Activated CD8-positive, alpha-beta memory T cell treated with anti-CD3 and anti-CD28 coated beads for 36 hours (primary cell): ENCODE measurements around the gene HIRIP3. TPM values are rescaled to one million over a fixed set of nuclear protein-coding genes. Genes with fewer than 3 reads are reported as not detected.

Experiments
- CTCF ChIA-PET: fragments of 350-600 bp; sonication (Branson Sonifier 250); formaldehyde crosslinking; loops from one replicate; lab custom pipeline; 2021; ENCODE audit warnings: antibody characterized with exemption; lab: Charles Lee
- POLR2A ChIA-PET: fragments of 350-600 bp; sonication (Branson Sonifier 250); formaldehyde crosslinking; loops from one replicate; lab custom pipeline; 2021; ENCODE audit warnings: antibody characterized with exemption; lab: Charles Lee
- total RNA-seq, 2 experiments: library from RNA; stranded (reverse); gene quantifications; one replicate each; pipeline ENCODE4 v1.2.3, GENCODE V29; 2021

Gene HIRIP3
- total RNA-seq, 2 experiments from 2014 or later, result 46.1 to 46.2 TPM

DNA sequence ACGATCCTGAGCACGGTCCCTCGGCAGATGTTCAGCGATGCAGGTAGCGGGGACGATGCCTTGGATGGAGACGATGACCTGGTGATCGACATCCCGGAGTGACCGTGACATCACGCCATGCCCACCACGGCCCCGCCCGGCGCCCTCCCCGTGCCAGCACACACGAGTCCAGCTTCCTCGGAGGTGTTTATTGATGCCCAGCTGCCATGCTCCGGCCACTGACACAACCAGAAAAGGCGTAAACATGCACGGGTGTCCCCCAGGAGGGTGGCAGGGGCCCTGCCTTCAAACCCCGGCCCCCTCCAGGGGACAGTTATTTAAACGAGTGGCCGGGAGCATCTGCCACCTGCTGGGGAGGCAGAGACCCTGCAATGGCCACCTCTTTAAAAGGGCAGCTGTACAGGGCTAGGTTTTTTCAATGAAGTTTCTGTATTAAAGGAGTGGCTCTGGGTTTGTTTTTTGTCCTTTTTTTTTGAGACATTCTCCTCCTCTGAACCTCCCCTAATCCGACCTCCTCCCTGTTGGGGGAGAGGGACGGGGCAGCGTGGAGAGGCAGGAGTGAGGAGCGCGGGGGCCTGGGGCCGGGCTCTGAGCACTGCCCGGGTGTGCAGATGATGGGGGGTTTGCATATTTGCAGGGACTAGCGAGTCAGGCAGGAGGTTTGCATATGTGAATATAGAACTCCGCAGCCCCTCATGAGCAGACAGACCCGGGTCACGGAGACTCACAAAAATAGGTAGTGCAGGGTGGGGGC lies 10.1 kb upstream of the HIRIP3 start:
- CTCF ChIA-PET, result interaction anchor here (0.6 to 3.1 kb wide), 9 partner anchors 8 to 404 kb away, joined by 3 to 10 read pairs (median 4); partner anchors contain the start of genes INO80E and TLCD3B
- POLR2A ChIA-PET, result no interaction called here

DNA sequence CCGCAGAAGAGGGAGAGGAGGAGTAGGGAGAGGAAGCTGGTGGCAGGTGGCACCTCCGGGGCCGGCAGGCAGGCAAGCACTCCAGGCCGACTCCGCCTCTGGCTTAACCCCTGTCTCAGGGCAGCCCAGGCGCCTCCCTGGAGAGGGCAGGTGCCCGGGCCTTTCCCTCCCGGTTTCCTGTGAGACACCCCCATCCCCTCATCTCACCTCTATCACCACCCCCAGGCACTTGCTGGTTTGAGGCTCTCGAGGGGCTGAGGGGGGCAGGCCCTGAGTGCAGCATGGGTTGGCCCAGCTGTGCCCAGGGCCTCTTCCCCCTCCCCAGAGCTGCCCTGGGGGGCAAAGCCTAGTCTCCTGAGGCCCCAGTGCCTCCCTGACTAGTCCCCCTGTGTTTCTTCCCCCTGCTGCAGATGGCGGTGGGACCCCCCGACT lies 9.4 kb upstream of the HIRIP3 start:
- CTCF ChIA-PET, result interaction anchor here (0.7 to 3.1 kb wide), 8 partner anchors 8 to 405 kb away, joined by 3 to 10 read pairs (median 4); partner anchors contain the start of gene INO80E
- POLR2A ChIA-PET, result no interaction called here

DNA sequence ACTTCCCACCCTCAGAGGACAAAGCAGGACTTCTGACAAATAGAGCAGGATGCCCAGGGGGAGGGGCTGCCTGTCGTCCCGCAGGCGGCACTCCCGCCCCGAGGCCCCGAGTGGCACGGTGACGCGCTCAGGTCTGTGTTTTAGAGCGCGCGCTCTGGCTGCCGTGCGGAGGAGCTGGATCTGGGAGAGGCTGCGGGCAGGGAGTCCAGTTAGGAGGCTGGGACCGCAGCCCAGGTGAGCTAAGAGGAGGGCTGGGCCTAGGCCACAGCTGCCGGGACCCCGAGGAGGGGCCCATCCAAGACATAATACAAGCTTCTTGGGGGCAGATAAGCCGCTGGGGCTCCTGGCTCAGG lies 9.0 kb upstream of the HIRIP3 start:
- ChIA-PET CTCF (interaction anchor here (1.1 to 2.1 kb wide), 4 partner anchors 14 to 303 kb away, joined by 3 to 6 read pairs (median 4); no protein-coding TSS in a partner anchor), POLR2A (no interaction called here)

DNA sequence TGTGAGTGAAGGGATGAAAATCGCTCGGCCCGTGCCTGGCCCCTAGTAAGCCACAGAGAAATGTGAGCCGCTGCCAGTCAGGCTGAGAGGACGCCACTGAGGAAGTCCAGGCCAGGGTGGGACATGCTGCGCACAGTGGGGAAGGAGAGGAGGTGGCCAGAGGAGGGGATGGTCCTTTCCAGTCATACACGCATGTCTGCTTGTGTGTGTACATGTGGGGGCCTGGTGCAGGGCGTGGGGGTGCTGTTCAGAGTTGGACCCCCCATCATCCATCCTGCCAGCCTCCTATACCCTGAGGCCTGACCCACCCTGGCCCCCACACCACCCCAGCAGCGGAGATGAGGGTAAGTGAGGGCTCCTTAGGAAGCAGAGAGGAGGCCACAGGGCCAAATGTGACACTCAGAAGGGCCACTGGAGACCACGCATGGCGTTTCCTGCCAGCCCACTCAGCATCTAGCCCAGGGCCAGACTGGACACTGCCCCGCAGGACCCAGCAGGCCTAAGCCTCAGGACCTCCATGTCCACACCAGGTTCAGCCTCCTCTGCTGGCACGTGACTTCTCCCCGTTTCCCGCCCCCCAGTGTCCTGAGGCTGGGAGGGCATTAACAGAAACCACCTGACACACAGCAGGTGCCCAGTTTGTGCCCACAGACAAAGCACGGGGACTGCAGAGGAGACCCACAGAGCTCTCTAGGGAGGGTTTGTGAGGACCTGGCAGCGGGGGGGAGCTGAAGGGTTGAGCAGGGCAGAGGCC lies 8.4 kb upstream of the HIRIP3 start:
- ChIA-PET POLR2A (no interaction called here), CTCF (interaction anchor here (1.1 to 1.3 kb wide), 3 partner anchors 14 to 303 kb away, joined by 3 to 4 read pairs (median 4); no protein-coding TSS in a partner anchor)

DNA sequence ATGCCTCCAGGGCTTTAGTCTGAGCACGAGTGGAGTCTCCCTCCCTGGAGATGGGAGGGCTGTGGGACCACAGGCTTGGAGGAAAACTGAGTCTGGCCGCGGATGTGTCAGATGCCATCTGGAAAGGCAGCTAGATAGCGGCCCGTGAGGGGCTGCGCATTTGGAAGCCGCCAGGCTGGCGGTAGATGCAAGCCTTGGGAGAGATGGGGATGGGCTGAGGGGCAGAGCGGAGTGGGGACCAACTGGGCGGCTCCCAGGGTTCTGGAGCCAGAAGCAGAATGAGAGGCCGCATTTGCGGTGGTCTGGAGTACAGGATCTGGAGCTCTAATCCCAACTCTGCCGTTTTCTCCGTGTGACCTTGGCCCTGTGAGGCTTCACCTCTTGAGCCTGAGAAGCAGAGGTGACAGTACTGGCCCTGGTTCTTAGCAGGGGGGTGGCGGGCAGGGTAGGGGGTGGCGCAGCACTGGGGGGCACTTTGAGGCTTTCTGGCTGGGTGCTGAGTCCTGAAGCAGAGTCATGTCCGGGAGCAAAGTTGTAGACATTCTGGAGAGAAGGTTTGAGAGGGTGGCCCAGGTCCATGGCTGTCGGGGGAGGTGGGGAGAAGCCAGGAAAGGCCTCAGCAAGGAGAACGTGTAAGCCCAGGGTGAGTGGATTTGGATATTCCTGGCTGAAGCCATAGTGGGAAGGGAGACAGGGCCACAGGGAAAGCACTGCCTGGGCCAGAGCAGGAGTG lies 7.4 kb upstream of the HIRIP3 start:
- ChIA-PET POLR2A (no interaction called here), CTCF (interaction anchor here (0.7 kb wide), 1 partner anchor 21 kb away, joined by 3 read pairs; the partner anchor contains the start of gene C16orf92)

DNA sequence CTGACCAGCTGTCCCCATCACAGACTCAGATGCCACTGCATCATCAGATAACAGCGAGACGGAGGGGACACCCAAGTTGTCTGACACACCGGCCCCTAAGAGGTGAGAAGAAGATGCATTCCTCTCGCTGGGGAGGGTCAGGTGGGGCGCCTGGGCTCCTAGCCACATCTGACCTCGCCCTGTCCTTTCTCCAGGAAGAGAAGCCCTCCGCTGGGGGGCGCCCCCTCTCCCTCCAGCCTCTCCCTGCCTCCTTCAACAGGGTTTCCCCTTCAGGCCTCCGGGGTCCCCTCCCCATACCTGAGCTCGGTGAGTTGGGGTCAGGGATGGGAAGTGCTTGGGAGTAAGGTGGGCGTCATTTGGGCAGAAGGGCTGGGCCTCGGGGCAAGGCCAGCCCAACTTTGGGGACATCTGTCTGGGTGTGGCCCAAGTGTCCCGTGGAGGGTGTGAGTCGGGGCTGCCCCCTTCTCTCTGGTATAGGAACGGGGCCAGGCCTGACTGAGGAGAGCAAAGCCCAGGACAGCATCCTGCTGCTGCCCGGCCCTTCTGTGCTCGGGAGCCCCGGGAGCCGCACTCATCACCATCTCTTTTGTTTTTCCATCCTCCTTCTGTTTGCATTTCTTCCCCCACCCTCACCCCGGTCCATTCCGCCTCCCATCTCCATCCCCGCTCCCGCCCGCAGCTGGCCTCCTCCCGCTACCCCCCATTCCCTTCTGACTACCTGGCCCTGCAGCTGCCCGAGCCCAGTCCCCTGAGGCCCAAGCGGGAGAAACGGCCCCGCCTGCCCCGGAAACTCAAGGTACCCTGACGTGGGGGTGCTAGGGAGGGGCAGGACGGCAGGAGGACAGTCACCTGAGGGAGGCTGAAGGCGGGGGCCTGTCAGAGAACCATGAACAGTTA lies 5.6 kb upstream of the HIRIP3 start:
- POLR2A ChIA-PET, result no interaction called here
- CTCF ChIA-PET, result interaction anchor here (0.7 kb wide), 1 partner anchor 76 kb away, joined by 4 read pairs; no protein-coding TSS in a partner anchor

DNA sequence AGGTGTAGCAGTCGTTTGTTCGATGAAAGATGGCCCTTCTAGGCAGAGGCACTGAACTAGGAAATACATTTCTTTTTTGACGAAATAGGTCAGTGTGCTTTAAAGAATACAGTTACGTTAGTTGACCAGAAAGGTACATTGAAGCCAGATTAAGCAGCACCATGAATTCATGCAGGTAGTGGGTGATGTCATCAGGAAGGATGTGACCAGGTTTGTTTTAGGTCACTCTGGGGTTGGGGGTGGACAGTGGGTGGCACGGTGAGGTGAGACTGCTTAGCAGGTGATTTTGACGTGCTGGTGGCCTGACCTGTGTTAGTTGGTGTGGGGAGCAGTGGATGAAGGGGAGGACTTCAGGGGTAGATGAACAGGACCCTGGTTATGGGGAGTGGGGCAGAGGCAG lies 4.2 kb upstream of the HIRIP3 start:
- ChIA-PET CTCF (no interaction called here), POLR2A (no interaction called here)

DNA sequence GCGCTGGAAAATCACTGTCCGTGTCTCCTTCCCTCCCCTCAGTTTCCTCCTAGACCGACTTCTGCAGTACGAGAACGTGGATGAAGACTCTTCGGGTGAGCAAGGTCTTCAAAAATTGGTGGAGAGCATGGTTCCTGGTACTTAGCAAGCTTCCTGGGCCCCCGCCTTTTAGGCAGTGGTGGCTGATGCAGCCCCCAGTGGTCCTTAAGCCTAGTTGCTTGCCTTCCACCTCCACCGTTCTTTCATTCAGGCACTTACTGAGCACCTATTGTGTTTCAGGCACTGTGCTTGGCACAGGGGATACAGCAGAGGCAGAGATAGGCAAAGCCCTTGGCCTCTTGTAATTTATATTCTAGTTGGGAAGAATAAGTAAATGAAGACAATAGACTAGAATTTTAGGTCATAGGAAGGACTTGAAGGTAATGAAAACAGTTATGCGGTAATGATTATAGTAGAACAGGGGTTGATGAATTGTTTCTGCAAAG lies 1.4 kb upstream of the HIRIP3 start:
- ChIA-PET POLR2A (interaction anchor here (0.8 kb wide), 1 partner anchor 139 kb away, joined by 4 read pairs; no protein-coding TSS in a partner anchor), CTCF (interaction anchor here (0.7 to 2.9 kb wide), 8 partner anchors 10 to 294 kb away, joined by 3 to 10 read pairs (median 3); partner anchors contain the start of gene C16orf92)

DNA sequence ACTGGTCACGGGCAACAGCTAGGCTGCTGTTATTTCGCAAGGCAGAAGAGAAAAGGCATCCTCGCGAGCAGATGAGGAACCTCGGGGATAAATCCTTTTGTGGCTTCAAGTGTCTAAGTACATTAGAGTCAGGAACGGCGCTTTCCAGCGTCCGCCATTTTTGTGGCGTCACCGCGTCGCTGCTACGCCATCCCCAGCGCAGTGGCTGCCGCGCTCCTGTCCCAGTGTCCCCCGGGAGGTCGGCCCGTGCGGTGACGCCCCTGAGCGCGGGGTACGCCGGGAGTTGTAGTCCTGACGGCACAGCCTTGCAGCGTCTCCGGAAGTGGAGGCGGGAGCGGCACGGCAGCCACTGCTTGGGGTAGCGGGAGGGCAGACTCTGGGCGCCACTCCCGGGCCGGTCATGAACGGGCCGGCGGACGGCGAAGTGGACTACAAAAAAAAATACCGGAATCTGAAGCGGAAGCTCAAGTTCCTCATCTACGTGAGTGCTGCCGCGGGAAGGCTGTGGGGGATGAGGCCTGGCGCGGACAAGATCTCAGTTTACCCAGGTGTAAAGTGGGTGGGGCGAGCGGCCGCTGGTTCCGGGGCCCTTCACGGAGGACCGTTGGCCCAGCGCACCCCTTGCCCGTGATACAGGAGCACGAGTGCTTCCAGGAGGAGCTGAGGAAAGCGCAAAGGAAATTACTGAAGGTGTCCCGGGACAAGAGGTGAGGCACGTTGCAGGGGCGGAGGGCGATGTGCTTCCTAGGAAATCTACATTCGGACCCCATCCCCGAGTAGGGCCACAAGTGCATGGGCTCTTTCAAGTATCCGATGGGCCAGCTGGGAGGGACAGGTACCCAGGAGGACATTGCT lies 721 bp upstream of the HIRIP3 start, which contains the start of gene INO80E:
Gene INO80E (plus strand): TSS at position 331 of the 855 bp plus-strand sequence. CDS start 70 bp downstream, at position 401.
- ChIA-PET POLR2A (interaction anchor here (1.1 to 2.1 kb wide), 3 partner anchors 23 to 188 kb away, joined by 4 to 10 read pairs (median 8); partner anchors contain the start of genes KCTD13 and TAOK2), CTCF (interaction anchor here (0.7 to 2.9 kb wide), 8 partner anchors 10 to 294 kb away, joined by 3 to 10 read pairs (median 4); no protein-coding TSS in a partner anchor)

DNA sequence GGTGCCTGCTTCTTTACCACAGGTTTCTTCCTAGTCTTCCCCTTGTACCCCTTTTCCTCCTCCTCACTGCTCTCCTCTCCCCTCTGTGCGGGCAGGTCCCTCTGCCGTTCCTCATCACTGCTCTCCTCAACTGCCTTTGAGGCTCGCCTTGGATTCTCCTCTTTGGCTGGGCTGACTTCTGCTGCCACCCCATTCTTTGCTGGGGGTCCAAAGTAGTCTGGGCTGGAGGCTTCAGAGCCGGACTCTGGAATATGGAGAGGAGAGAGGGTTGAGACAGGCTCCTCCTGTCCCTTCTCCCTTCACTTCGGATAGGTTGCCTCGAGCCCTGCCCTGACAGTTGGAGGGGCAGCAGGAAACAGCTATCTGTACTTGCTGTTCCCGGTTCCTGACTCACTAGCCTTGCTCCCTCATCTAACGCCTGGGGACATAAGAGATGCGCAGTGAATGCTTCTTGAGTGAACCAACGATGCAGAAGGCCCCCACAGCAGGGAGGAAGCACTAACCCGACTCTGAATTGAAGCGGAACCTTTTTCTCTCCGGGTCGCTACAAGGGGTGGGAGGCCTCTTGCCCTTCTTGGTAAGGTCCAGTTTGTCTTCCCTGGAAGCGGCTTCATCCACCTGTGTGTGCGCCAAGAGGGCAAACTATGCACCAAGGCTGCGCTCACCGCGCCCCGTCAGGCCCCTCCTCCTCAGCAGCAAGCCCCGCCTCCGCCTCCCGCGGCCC lies 655 bp downstream of the HIRIP3 start:
- ChIA-PET CTCF (interaction anchor here (1.1 to 1.7 kb wide), 2 partner anchors 69 to 205 kb away, joined by 3 to 5 read pairs; partner anchors contain the start of gene KCTD13), POLR2A (interaction anchor here (1.2 to 2.1 kb wide), 3 partner anchors 19 to 68 kb away, joined by 3 to 10 read pairs (median 8); partner anchors contain the start of genes KCTD13 and TAOK2)

DNA sequence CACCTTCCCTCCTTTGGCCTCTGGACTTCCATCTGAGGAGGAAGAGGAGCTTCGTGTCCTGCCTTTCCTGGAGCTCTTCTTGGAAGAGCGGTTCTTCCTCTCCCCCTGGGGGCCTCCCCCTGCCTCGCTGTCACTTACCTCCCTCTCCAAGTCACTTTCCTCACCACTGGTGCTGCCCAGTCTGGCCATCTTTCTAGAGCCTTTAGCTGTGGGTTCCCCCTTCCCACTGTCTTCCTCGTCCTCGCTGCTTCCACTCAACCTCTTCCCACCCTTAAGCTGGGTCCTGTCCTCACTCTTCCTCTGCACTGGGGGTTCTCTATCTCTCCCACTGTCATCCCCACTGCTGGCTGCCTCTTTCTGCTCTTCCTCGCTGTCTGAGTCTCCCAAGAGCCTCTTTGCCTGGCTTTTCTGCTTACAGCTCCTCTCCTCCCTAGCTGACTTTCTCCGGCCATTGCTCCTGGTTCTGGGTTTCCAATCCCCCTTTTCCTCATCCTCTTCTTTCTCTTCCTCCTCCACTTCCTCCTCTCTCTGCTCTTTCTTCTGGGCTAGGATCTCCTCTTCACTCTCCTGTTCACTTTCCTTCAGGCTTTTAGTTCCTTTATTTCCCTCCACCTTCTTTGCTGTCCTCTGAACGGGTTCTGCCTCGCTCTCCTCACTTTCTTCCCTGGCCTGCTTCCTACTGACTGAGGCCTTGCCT lies 1.4 kb downstream of the HIRIP3 start:
- CTCF ChIA-PET, result interaction anchor here (0.7 to 1.8 kb wide), 4 partner anchors 12 to 100 kb away, joined by 3 to 5 read pairs (median 3); partner anchors contain the start of genes KCTD13 and TLCD3B
- POLR2A ChIA-PET, result interaction anchor here (1.2 to 2.1 kb wide), 4 partner anchors 18 to 68 kb away, joined by 3 to 10 read pairs (median 6); partner anchors contain the start of genes KCTD13 and TAOK2

DNA sequence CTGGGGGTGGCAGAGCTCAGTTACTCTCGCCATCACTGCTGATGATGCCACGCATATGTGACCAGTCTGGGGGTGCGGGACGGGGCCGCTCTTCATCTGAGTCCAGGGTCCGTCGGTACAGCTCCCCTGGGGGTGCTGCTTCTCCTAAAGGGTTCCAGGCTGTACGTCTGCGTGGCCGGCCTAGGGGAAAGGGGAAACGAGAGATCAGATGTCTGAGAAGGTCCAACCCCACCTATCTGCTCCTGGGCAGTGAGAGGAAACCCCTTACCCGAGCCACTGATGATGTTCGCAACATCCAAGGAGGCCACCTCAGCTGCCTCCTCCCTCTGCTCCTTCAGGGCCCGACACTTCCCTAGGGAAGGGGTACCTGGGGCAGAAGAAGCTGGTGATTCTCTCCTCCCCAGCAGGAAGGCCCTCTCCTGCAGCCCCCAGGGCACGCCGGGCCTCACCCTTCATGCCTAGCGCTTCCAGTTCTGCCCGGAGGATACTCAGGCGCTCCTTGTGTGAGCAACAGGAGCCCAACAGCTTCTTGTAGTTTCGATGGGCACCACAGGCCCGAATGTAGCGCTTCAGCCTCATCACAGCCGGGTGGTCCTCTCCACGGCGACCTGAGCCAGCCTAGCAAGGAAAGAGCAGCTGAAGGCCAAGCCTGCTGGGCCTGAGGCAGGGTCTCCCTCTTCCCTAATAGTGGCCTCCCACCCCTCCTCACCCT lies 2.1 kb downstream of the HIRIP3 start:
- ChIA-PET CTCF (interaction anchor here (0.7 to 1.8 kb wide), 4 partner anchors 11 to 101 kb away, joined by 3 to 5 read pairs (median 3); partner anchors contain the start of genes KCTD13 and TLCD3B), POLR2A (interaction anchor here (1.2 to 1.4 kb wide), 2 partner anchors 18 to 67 kb away, joined by 3 to 4 read pairs; partner anchors contain the start of gene KCTD13)

DNA sequence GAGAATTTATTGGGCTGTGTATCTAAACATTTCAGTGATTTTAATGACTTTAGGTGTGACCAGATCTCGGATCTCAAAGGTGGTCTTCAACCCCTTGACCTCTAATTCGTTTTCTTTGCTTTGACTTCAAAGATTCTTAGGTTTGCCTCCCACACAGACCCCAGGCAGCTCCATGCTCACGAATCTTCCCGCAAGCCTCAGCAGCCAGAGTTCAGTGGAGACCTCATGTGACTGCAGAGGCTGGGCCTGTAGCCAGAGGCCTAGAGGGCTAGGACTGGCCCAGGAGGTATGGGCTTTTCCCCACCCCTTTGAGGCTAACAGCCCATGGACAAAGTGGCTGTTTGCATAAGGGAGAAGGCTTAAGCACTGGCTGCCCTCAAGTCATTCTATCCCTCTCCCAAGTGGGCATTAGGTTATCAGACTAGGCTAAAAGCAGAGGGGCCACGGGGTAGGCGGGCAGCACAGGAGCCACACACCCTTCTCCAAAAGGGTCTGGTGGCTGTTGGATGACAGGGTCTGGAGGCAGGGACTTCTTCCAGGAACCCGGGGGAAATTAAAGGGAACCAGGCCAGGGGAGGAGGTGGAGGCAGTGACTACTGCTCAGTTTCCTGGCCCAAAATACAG lies 3.0 kb downstream of the HIRIP3 start:
- POLR2A ChIA-PET, result interaction anchor here (0.6 to 1.4 kb wide), 2 partner anchors 66 to 165 kb away, joined by 4 read pairs; partner anchors contain the start of gene KCTD13
- CTCF ChIA-PET, result interaction anchor here (1.8 kb wide), 1 partner anchor 39 kb away, joined by 5 read pairs; the partner anchor contains the start of gene TLCD3B

DNA sequence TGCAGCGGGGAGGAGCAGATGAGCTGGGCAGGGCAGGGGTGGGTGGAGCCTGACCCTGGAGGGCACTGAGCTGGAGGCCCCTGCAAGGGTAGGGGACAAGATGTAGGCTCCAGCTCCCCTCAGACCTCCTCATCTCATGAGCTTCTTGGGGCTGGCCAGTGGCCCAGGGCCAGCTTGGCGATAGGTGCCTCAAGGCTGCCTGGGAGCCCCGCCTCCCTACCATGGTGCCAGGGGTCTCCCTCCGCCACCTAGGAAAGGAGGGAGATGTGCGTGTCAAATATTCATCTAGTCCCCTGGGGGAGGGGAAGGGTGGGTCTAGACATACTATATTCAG lies 3.9 kb downstream of the HIRIP3 start:
- ChIA-PET POLR2A (no interaction called here), CTCF (no interaction called here)
